SK-N-MC (cell line): ENCODE measurements around the gene NHERF1.
A peak's percentile ranks its signal among the peaks of the same experiment; 100 is the strongest.

Source experiments
- DNase-seq: peaks from one replicate; pipeline ENCODE4 v3.0.0-alpha.2; 2011; ENCODE audit warnings: low read depth, low spot score
- H3K27ac ChIP-seq: fragments of 200-600 bp; sonication (generic); 2 replicates; pipeline ENCODE4 v1.5.1; 2016; ENCODE audit warnings: mixed run types
- H3K36me3 ChIP-seq: fragments of 200-600 bp; sonication (generic); 2 replicates; pipeline ENCODE4 v1.6.1; 2017; ENCODE audit warnings: antibody characterized with exemption, low read length, mixed read lengths; ENCODE audit not compliant: insufficient read depth
- H3K4me3 ChIP-seq: fragments of 200-600 bp; sonication (generic); 2 replicates; pipeline ENCODE4 v1.5.1; 2016
- H3K9ac ChIP-seq: fragments of 200-600 bp; sonication (generic); 2 replicates; pipeline ENCODE4 v1.8.0; 2017; ENCODE audit warnings: mixed run types, mixed read lengths; ENCODE audit not compliant: insufficient read length
- H3K9me3 ChIP-seq: fragments of 200-600 bp; sonication (generic); 2 replicates; pipeline ENCODE4 v1.6.1; 2017; ENCODE audit warnings: low read depth, mild to moderate bottlenecking, antibody characterized with exemption, low read length, moderate library complexity, mixed read lengths
- EZH2 ChIP-seq: fragments of 200-600 bp; sonication (generic); IDR thresholded peaks from one replicate; pipeline ENCODE4 v1.6.1; 2017; ENCODE audit warnings: antibody characterized with exemption
- FOXP2 ChIP-seq: optimal IDR thresholded peaks from 2 replicates; pipeline ENCODE3; 2011; ENCODE audit warnings: mild to moderate bottlenecking, moderate library complexity; ENCODE audit not compliant: insufficient read depth; ENCODE audit errors: extremely low read length, control extremely low read depth
- POLR2AphosphoS5 ChIP-seq: IDR thresholded peaks from 2 replicates; pipeline ENCODE4 v1.6.1; 2012; ENCODE audit warnings: mild to moderate bottlenecking, low read depth, low read length, borderline replicate concordance

NHERF1 gene

DNA sequence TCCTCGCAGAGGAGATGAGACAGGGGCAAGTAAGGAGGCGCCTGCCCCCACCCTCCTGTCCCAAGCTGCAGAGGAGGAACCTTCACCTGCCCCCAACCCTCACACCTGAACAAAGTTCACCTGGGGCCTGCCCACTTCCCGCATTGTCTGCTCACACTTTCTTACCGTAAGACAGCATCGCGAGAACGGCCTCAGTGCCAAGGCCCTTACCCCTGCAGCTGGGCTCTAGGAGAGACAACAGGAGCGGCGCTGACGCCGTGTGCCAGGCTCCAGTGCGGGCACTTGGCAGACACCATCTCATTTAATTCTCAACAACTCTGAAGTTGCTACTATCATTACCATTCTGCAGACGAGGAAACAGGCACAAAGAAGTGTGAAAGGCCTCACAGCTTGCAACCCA lies 23.6 kb downstream of the NHERF1 start:
- TF ChIP-seq FOXP2 (no peak), POLR2AphosphoS5 (no peak), EZH2 (no peak)
- no peak overlapping the region for H3K4me3 ChIP-seq
- DNase-seq, result no peak
- no peak overlapping the region for H3K27ac ChIP-seq
- no peaks in the 10 kb centered on the region for H3K9me3 ChIP-seq
- H3K36me3 ChIP-seq, result peaks cover 29% of the 10 kb centered on the region; the same call in 1 of the 2 replicates
- no peak overlapping the region for H3K9ac ChIP-seq

- no peaks in the 10 kb centered on the region for H3K9me3 ChIP-seq
- no peak for TF ChIP-seq POLR2AphosphoS5
- no peak for TF ChIP-seq FOXP2
- no peak for TF ChIP-seq EZH2
- peaks cover 29% of the 10 kb centered on the region; the same call in 1 of the 2 replicates for H3K36me3 ChIP-seq
- no peak overlapping the region for H3K9ac ChIP-seq
- DNase-seq, result no peak
- H3K27ac ChIP-seq, result no peak overlapping the region
- H3K4me3 ChIP-seq, result no peak overlapping the region
Measured at GRCh38 chr17:74773414-74773813, 25.0 kb downstream of the NHERF1 start.

DNA sequence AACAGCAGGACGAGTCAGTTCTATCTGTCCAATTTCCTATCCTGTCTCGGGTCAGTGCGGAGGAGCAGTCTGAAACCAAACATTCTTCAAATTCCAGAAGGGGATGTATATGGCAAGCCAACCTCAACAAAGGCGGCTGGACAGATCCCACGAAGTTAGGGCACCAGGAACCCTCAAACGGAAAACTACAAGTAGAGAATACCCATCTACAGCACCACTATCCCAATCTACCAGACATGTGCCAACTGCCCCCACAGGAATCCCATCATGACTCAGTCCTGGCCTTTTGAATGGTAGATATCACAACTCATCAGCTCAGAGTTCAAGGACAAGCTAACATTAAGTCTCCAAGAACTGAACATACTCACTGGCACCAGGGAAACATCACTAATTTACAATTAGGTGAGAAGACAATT lies 25.5 kb downstream of the NHERF1 start:
- Histone ChIP-seq H3K27ac (no peak overlapping the region), H3K9ac (no peak overlapping the region), H3K36me3 (peaks cover 29% of the 10 kb centered on the region; the same call in 1 of the 2 replicates), H3K9me3 (no peaks in the 10 kb centered on the region), H3K4me3 (no peak overlapping the region)
- no peak for DNase-seq
- TF ChIP-seq FOXP2, result no peak
- no peak for TF ChIP-seq EZH2
- TF ChIP-seq POLR2AphosphoS5, result no peak

- Histone ChIP-seq H3K9ac (peak overlapping the region; percentile 83), H3K27ac (peak overlapping the region; percentile 42), H3K9me3 (no peaks in the 10 kb centered on the region), H3K36me3 (peaks cover 29% of the 10 kb centered on the region; the same call in 1 of the 2 replicates), H3K4me3 (peak overlapping the region; percentile 82)
- DNase-seq, result no peak
- no peak for TF ChIP-seq POLR2AphosphoS5
- TF ChIP-seq FOXP2, result no peak
- TF ChIP-seq EZH2, result no peak
Measured at GRCh38 chr17:74775409-74776043, 27.1 kb downstream of the NHERF1 start.

- Histone ChIP-seq H3K4me3 (peak within 1 kb of the TSS; percentile 82), H3K9ac (peak within 1 kb of the TSS; percentile 84), H3K9me3 (no peaks in the 10 kb centered on the region), H3K36me3 (peaks cover 25% of the 10 kb centered on the region; the same call in 1 of the 2 replicates), H3K27ac (peak within 1 kb of the TSS; percentile 42)
- TF ChIP-seq FOXP2 (no peak), POLR2AphosphoS5 (peak; percentile 91), EZH2 (no peak)
- peak; percentile 52 for DNase-seq
Measured at GRCh38 chr17:74776044-74776962, 27.9 kb downstream of the NHERF1 start, which contains the start of gene NAT9. TSS of gene NAT9 (minus strand) at chr17:74776345. CDS start at chr17:74775698, 647 bp downstream.

DNA sequence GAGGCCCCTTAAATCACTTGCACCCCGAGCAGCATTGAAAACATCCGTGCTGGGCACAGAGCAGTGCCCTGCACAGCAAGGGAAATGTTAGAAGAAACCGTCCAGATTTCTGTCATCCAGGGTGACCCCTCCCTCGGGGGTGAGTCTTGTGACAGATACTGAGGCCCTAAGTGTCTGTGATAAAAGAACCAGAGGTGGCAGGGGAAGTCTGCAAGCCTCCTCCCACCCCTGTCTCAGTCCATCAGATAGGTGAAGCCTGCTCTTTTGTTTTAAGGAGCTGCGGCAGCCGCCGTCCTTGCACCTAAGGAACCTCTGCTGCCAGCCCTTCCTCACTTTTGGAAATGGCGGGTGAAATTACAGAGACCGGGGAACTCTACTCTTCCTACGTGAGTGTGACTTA lies 28.6 kb downstream of the NHERF1 start:
- Histone ChIP-seq H3K9me3 (no peaks in the 10 kb centered on the region), H3K27ac (no peak overlapping the region), H3K9ac (peak overlapping the region; percentile 84), H3K36me3 (peaks cover 19% of the 10 kb centered on the region; the same call in 1 of the 2 replicates), H3K4me3 (peak overlapping the region; percentile 82)
- DNase-seq, result no peak
- TF ChIP-seq EZH2, result no peak
- TF ChIP-seq FOXP2, result no peak
- TF ChIP-seq POLR2AphosphoS5, result no peak

DNA sequence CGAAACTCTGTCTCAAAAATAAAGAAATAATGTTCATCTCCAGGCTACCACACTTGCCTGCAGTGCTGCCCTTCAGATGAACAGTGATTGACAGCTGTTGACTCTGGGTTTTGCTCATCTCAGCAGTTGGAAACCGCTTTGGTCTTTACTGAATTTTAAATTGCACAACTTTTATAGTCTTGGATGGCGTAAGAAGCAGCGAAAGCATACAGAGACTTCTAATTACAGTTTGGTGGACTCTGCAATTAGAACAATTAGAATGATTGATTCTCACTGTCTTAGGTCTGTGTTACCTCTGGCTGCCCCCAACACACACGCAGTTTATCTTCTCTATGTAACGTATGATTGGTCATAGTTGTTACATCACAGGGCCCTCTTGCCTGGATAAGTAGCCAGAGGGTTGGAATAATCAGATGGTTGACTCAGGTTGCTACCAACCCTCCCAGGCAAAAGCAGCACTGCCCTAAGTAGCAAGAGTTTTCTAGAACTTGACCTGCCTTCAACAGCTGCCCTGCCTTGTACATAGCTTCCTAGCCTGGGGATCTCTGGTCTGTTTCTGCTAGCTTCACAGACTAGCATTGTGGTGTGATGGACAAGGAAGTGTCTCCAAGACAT lies 29.6 kb downstream of the NHERF1 start:
- TF ChIP-seq POLR2AphosphoS5 (no peak), EZH2 (no peak), FOXP2 (no peak)
- Histone ChIP-seq H3K27ac (no peak overlapping the region), H3K9me3 (no peaks in the 10 kb centered on the region), H3K9ac (no peak overlapping the region), H3K4me3 (no peak overlapping the region), H3K36me3 (peaks cover 8% of the 10 kb centered on the region; the same call in 1 of the 2 replicates)
- DNase-seq, result no peak

- H3K4me3 ChIP-seq, result no peak overlapping the region
- H3K9me3 ChIP-seq, result no peaks in the 10 kb centered on the region
- H3K27ac ChIP-seq, result no peak overlapping the region
- TF ChIP-seq FOXP2, result no peak
- TF ChIP-seq EZH2, result no peak
- no peak for TF ChIP-seq POLR2AphosphoS5
- no peak overlapping the region for H3K9ac ChIP-seq
- no peak for DNase-seq
- H3K36me3 ChIP-seq, result no peaks in the 10 kb centered on the region; the same call in 1 of the 2 replicates
Measured at GRCh38 chr17:74778960-74779359, 30.5 kb downstream of the NHERF1 start.
